IPS DF 6.9 (cell line): ENCODE results near the gene MGMT.

Experiments
- DNase-seq: peaks from one replicate; pipeline ENCODE4 v3.0.0-alpha.2; 2013; ENCODE audit warnings: low read depth, low spot score
- H3K27ac ChIP-seq: one replicate; pipeline ENCODE4 v1.5.1; 2013; ENCODE audit warnings: low read length, control low read depth
- H3K27me3 ChIP-seq: 2 replicates; pipeline ENCODE4 v1.6.1; 2013; ENCODE audit warnings: mild to moderate bottlenecking, low read length; ENCODE audit not compliant: control insufficient read depth, insufficient read depth
- H3K36me3 ChIP-seq: 2 replicates; pipeline ENCODE4 v1.6.1; 2013; ENCODE audit warnings: low read length; ENCODE audit not compliant: control insufficient read depth, insufficient read depth
- H3K4me1 ChIP-seq: 2 replicates; pipeline ENCODE4 v1.6.1; 2013; ENCODE audit warnings: low read length; ENCODE audit not compliant: control insufficient read depth, insufficient read depth
- H3K4me3 ChIP-seq: 2 replicates; pipeline ENCODE4 v1.5.1; 2013; ENCODE audit warnings: mild to moderate bottlenecking, low read length
- H3K9me3 ChIP-seq: 2 replicates; pipeline ENCODE4 v1.6.1; 2013; ENCODE audit warnings: low read length, inconsistent platforms; ENCODE audit not compliant: control insufficient read depth, insufficient read depth
- WGBS: extraction: QIAGEN DNeasy Blood & Tissue Kit; methylation state at CpG from one replicate; pipeline ENCODE4 v1.1.7; 2013; ENCODE audit warnings: mixed read lengths, missing lambda C conversion rate; ENCODE audit not compliant: insufficient read length, insufficient coverage; 5-methylcytosine and 5-hydroxymethylcytosine counted together

Gene MGMT

GRCh38 chr10:129764901-129765663, 298.0 kb downstream of the MGMT start:
- DNase-seq: no peak
- Histone ChIP-seq H3K4me3 (no peak overlapping the region), H3K36me3 (no peaks in the 10 kb centered on the region), H3K4me1 (no peaks in the 10 kb centered on the region), H3K27ac (no peak overlapping the region), H3K9me3 (no peaks in the 10 kb centered on the region), H3K27me3 (no peaks in the 10 kb centered on the region)
- no CpG with 5 or more reads among the region's 13 CpGs for WGBS

- H3K4me1 ChIP-seq: no peaks in the 10 kb centered on the region
- H3K27me3 ChIP-seq: no peaks in the 10 kb centered on the region
- no CpG with 5 or more reads among the region's 25 CpGs for WGBS
- no peaks in the 10 kb centered on the region for H3K36me3 ChIP-seq
- H3K4me3 ChIP-seq: no peak overlapping the region
- no peak overlapping the region for H3K27ac ChIP-seq
- no peak for DNase-seq
- no peaks in the 10 kb centered on the region for H3K9me3 ChIP-seq
Measured at GRCh38 chr10:129765664-129766550, 298.9 kb downstream of the MGMT start.

DNA sequence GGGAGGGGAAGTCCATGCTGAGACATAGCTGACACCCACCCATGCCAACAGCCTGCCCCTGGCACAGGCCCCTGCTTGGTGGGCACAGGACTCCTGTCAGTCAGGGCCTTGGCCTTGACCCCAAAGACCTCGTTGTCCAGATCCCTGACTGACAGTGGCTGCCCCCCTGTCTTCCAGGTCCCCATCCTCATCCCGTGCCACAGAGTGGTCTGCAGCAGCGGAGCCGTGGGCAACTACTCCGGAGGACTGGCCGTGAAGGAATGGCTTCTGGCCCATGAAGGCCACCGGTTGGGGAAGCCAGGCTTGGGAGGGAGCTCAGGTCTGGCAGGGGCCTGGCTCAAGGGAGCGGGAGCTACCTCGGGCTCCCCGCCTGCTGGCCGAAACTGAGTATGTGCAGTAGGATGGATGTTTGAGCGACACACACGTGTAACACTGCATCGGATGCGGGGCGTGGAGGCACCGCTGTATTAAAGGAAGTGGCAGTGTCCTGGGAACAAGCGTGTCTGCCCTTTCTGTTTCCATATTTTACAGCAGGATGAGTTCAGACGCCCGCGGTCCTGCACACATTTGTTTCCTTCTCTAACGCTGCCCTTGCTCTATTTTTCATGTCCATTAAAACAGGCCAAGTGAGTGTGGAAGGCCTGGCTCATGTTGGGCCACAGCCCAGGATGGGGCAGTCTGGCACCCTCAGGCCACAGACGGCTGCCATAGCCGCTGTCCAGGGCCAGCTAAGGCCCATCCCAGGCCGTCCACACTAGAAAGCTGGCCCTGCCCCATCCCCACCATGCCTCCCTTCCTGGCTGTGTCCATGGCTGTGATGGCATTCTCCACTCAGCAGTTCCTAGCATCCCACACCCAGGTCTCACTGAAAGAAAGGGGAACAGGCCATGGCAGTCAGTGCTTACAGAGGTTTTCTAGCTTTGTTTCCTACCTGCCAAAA, 299.8 kb downstream of the MGMT start:
- no peak for DNase-seq
- no peak overlapping the region for H3K4me3 ChIP-seq
- no CpG with 5 or more reads among the region's 25 CpGs for WGBS

DNA sequence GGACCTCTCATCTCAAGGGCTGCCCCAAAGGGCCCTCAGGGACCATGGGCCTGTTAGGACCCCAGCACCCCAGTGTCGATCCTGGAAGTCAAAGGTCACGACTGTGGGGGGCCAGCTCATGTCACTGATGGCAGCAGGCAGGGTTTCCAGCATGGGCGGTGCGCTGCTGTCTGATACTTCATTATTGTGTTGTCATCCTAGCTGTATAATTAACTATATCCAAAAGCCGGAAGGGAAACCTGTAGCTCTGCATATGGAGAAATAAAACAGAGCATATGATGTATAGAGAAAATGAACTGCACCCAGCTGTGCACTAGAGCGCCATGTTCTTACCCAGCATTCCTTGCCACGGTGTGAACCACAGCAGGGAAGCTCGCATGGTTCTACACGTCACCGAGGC, 300.7 kb downstream of the MGMT start:
- Histone ChIP-seq H3K36me3 (no peaks in the 10 kb centered on the region), H3K27ac (no peak overlapping the region), H3K27me3 (no peaks in the 10 kb centered on the region), H3K4me1 (no peaks in the 10 kb centered on the region), H3K4me3 (no peak overlapping the region), H3K9me3 (no peaks in the 10 kb centered on the region)
- no CpG with 5 or more reads among the region's 10 CpGs for WGBS
- no peak for DNase-seq

More for the DNA sequence above, 299.8 kb downstream of the MGMT start:
- Histone ChIP-seq H3K27me3 (no peaks in the 10 kb centered on the region), H3K9me3 (no peaks in the 10 kb centered on the region), H3K4me1 (no peaks in the 10 kb centered on the region), H3K36me3 (no peaks in the 10 kb centered on the region), H3K27ac (no peak overlapping the region)

- no peaks in the 10 kb centered on the region for H3K9me3 ChIP-seq
- H3K4me1 ChIP-seq: no peaks in the 10 kb centered on the region
- no peak overlapping the region for H3K27ac ChIP-seq
- no peak overlapping the region for H3K4me3 ChIP-seq
- no peaks in the 10 kb centered on the region for H3K27me3 ChIP-seq
- DNase-seq: peak; percentile 54
- WGBS: no CpG with 5 or more reads among the region's 44 CpGs
- no peaks in the 10 kb centered on the region for H3K36me3 ChIP-seq
Measured at GRCh38 chr10:129768437-129769355, 301.7 kb downstream of the MGMT start.

GRCh38 chr10:129769381-129770116, 302.5 kb downstream of the MGMT start:
- H3K27ac ChIP-seq: no peak overlapping the region
- H3K27me3 ChIP-seq: no peaks in the 10 kb centered on the region
- no peak overlapping the region for H3K4me3 ChIP-seq
- no peaks in the 10 kb centered on the region for H3K4me1 ChIP-seq
- DNase-seq: no peak
- H3K36me3 ChIP-seq: no peaks in the 10 kb centered on the region
- WGBS: no CpG with 5 or more reads among the region's 24 CpGs
- H3K9me3 ChIP-seq: no peaks in the 10 kb centered on the region

DNA sequence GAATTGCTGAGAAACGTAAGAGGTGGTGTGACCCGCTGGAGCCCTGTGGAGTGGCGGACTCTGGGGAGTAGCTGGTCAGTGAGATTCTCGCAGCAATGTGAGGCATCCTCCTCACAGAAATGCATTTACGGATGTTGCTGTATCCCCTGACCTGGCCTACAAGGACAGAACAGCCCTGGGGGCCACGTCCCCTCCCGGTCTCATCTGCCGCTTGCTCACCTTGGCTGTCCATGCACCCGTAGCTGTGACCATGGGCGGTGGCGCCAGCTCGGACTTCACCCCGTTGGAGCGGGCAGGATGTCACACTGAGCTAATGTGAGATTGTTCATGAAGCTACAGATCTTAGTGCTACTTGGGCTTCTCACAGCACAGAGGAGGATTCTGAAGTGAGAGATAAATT, 303.2 kb downstream of the MGMT start:
- DNase-seq: no peak
- no peak overlapping the region for H3K4me3 ChIP-seq
- H3K4me1 ChIP-seq: no peaks in the 10 kb centered on the region
- no peaks in the 10 kb centered on the region for H3K27me3 ChIP-seq
- no CpG with 5 or more reads among the region's 14 CpGs for WGBS
- no peaks in the 10 kb centered on the region for H3K36me3 ChIP-seq
- H3K27ac ChIP-seq: no peak overlapping the region
- H3K9me3 ChIP-seq: no peaks in the 10 kb centered on the region

- DNase-seq: no peak
- Histone ChIP-seq H3K27ac (no peak overlapping the region), H3K4me3 (no peak overlapping the region), H3K9me3 (no peaks in the 10 kb centered on the region), H3K36me3 (no peaks in the 10 kb centered on the region), H3K4me1 (no peaks in the 10 kb centered on the region), H3K27me3 (no peaks in the 10 kb centered on the region)
- whole genome bisulfite sequencing: no CpG with 5 or more reads among the region's 13 CpGs
Measured at GRCh38 chr10:129771024-129771423, 304.0 kb downstream of the MGMT start.

DNA sequence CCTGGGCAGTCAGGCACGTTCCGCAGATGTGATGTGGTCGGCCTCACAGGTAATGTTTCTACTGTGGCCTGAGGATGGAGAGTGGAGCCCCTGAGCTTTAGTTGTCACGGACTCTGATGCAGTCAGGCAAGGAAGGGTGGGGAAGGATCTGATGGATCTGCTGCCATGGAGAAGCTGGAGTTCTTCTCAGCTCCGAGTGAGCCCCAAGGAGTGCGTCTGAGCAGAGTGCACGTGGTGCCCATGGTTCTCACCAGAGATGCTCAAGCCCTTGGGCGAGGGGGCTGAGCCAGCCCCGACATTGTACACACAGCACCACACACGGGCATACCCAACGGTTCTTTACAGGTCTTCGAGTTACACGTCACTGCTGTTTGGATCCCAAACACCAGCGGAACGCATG, 304.5 kb downstream of the MGMT start:
- Histone ChIP-seq H3K27me3 (no peaks in the 10 kb centered on the region), H3K4me3 (no peak overlapping the region), H3K27ac (no peak overlapping the region), H3K36me3 (no peaks in the 10 kb centered on the region), H3K9me3 (no peaks in the 10 kb centered on the region), H3K4me1 (no peaks in the 10 kb centered on the region)
- DNase-seq: no peak
- no CpG with 5 or more reads among the region's 15 CpGs for WGBS
